Calu3 (cell line): ENCODE data around the gene RNF144A. TPM values are rescaled to one million over a fixed set of nuclear protein-coding genes. Genes with fewer than 3 reads are reported as not detected.

Source experiments
- BruUV-seq: library from RNA; stranded (reverse); fragments of 400-500 nt; replicated peaks from 2 replicates; lab custom pipeline; 2021; lab: Mats Ljungman, UMichigan
- CTCF ChIA-PET: fragments of 300-600 bp; sonication (Branson Sonifier 250); formaldehyde crosslinking; loops from one replicate; lab custom pipeline; 2022; ENCODE audit warnings: antibody characterized with exemption; lab: Charles Lee
- DNase-seq: peaks from one replicate; pipeline ENCODE4 v3.0.0; 2022
- H3K27ac Mint-ChIP-seq: one replicate; pipeline ENCODE4 v1.8.0; 2022; ENCODE audit warnings: mixed read lengths; ENCODE audit not compliant: unreplicated experiment
- H3K27me3 Mint-ChIP-seq: one replicate; pipeline ENCODE4 v1.8.0; 2022; ENCODE audit warnings: mixed read lengths; ENCODE audit not compliant: unreplicated experiment
- H3K36me3 Mint-ChIP-seq: one replicate; pipeline ENCODE4 v1.8.0; 2022; ENCODE audit warnings: mild to moderate bottlenecking, moderate library complexity, mixed read lengths; ENCODE audit not compliant: insufficient read depth, unreplicated experiment
- H3K4me1 Mint-ChIP-seq: one replicate; pipeline ENCODE4 v1.8.0; 2022; ENCODE audit warnings: mild to moderate bottlenecking, low read depth, mixed read lengths; ENCODE audit not compliant: unreplicated experiment
- H3K4me3 Mint-ChIP-seq: one replicate; pipeline ENCODE4 v1.8.0; 2022; ENCODE audit warnings: mild to moderate bottlenecking, low read depth, moderate library complexity, mixed read lengths; ENCODE audit not compliant: unreplicated experiment
- H3K9me3 Mint-ChIP-seq: one replicate; pipeline ENCODE4 v1.8.0; 2022; ENCODE audit warnings: low read depth, mixed read lengths; ENCODE audit not compliant: unreplicated experiment
- CTCF ChIP-seq: fragments of 200-600 bp; IDR thresholded peaks from one replicate; pipeline ENCODE4 v1.8.0; 2022; ENCODE audit warnings: antibody characterized with exemption; ENCODE audit not compliant: unreplicated experiment
- intact Hi-C: fragments of 100-400 bp; cut with micrococcal nuclease; formaldehyde crosslinking; loops from one replicate; pipeline ENCODE4 v1.10.0; 2022; ENCODE audit not compliant: unreplicated experiment
- total RNA-seq: library from RNA; stranded (reverse); gene quantifications from 2 replicates; pipeline ENCODE4 v1.2.3, GENCODE V29; 2022

The RNF144A gene
- total RNA-seq, 1 experiment from 2014 or later = 13.7 TPM

GRCh38 chr2:7025082-7025481, 107.9 kb downstream of the RNF144A start:
- no peaks in the 10 kb centered on the region for H3K9me3 Mint-ChIP-seq
- H3K27ac Mint-ChIP-seq = no peak overlapping the region
- CTCF ChIA-PET = no interaction called here

GRCh38 chr2:7026742-7027141, 109.5 kb downstream of the RNF144A start:
- intact Hi-C loops = no loop called here
- BruUV-seq = no TSS peak
- peaks cover 38% of the 10 kb centered on the region for H3K4me1 Mint-ChIP-seq
- no peaks in the 10 kb centered on the region for H3K27me3 Mint-ChIP-seq
- no peak overlapping the region for H3K4me3 Mint-ChIP-seq
- CTCF ChIA-PET = no interaction called here
- no peak for TF ChIP-seq CTCF
- H3K9me3 Mint-ChIP-seq = no peaks in the 10 kb centered on the region
- no peak overlapping the region for H3K27ac Mint-ChIP-seq
- no peak for DNase-seq
- peaks cover 7% of the 10 kb centered on the region for H3K36me3 Mint-ChIP-seq

More at GRCh38 chr2:7025082-7025481, 107.9 kb downstream of the RNF144A start:
- BruUV-seq = no TSS peak
- H3K4me3 Mint-ChIP-seq = no peak overlapping the region
- no peak for TF ChIP-seq CTCF
- no peak for DNase-seq
- intact Hi-C loops = no loop called here
- H3K27me3 Mint-ChIP-seq = no peaks in the 10 kb centered on the region
- H3K36me3 Mint-ChIP-seq = peaks cover 5% of the 10 kb centered on the region
- H3K4me1 Mint-ChIP-seq = peaks cover 28% of the 10 kb centered on the region

DNA sequence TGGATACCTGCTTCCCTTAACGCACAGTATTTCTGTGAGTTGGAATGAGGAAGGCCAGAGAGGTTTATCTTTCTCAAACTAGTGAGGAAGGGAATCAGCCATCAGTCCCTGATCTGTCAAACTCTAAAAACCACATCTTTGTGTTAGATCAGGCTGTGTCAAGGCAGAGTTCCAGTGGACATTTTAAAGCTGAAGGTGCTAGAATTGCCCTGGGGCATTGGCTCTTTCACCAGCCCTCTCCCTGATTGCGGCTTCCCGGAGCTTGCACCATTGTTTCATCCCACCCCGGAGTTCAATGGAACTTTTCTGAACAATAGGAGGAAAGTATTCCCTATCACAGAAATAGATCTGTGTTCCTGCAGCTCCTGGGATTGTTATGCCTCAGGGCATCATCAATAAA, 110.2 kb downstream of the RNF144A start:
- CTCF ChIA-PET = no interaction called here
- no peak for TF ChIP-seq CTCF
- Mint-ChIP-seq H3K9me3 (no peaks in the 10 kb centered on the region), H3K4me3 (no peak overlapping the region), H3K27me3 (no peaks in the 10 kb centered on the region), H3K27ac (no peak overlapping the region), H3K36me3 (peaks cover 9% of the 10 kb centered on the region), H3K4me1 (peaks cover 31% of the 10 kb centered on the region)
- BruUV-seq = no TSS peak
- intact Hi-C loops = no loop called here
- no peak for DNase-seq

GRCh38 chr2:7027956-7028655, 110.9 kb downstream of the RNF144A start:
- BruUV-seq = no TSS peak
- no peak overlapping the region for H3K27ac Mint-ChIP-seq
- CTCF ChIA-PET = interaction anchor here (1.4 kb wide), 1 partner anchor 14 kb away, joined by 3 read pairs; no protein-coding TSS in a partner anchor
- H3K36me3 Mint-ChIP-seq = peaks cover 9% of the 10 kb centered on the region
- peaks cover 24% of the 10 kb centered on the region for H3K4me1 Mint-ChIP-seq
- DNase-seq = no peak
- no peaks in the 10 kb centered on the region for H3K9me3 Mint-ChIP-seq
- intact Hi-C loops = no loop called here
- no peak overlapping the region for H3K4me3 Mint-ChIP-seq
- no peak for TF ChIP-seq CTCF
- no peaks in the 10 kb centered on the region for H3K27me3 Mint-ChIP-seq
